HepG2 (cell line): ENCODE results near the gene NUTF2. TPM values are rescaled to one million over a fixed set of nuclear protein-coding genes. Genes with fewer than 3 reads are reported as not detected.

Experiments
- AGO2 ChIP-seq: fragments of 200-400 bp; formaldehyde crosslinking; optimal IDR thresholded peaks from 2 replicates; pipeline ENCODE3; 2017; ENCODE audit warnings: mild to moderate bottlenecking, low read depth, low read length, moderate library complexity
- ARID4A ChIP-seq: sonication (generic); formaldehyde crosslinking; IDR thresholded peaks from 2 replicates; pipeline ENCODE4 v1.5.0; 2020; ENCODE audit warnings: mild to moderate bottlenecking, missing genetic modification reagents, borderline replicate concordance
- CTCF ChIP-seq: sonication (generic); formaldehyde crosslinking; IDR thresholded peaks from 2 replicates; pipeline ENCODE4 v1.5.0; 2020; ENCODE audit warnings: mild to moderate bottlenecking, missing genetic modification reagents, moderate library complexity
- FOSL2 ChIP-seq: sonication (generic); formaldehyde crosslinking; IDR thresholded peaks from 2 replicates; pipeline ENCODE4 v1.4.0; 2020; ENCODE audit warnings: missing genetic modification reagents
- GATA4 ChIP-seq: sonication (generic); IDR thresholded peaks from 2 replicates; pipeline ENCODE4 v1.6.1; 2016; ENCODE audit warnings: antibody characterized with exemption, low read depth, borderline replicate concordance
- IKZF5 ChIP-seq: IDR thresholded peaks from 2 replicates; pipeline ENCODE4 v1.6.1; 2018; ENCODE audit warnings: missing genetic modification reagents, mild to moderate bottlenecking, missing compliant biosample characterization
- MYC ChIP-seq: sonication (generic); formaldehyde crosslinking; IDR thresholded peaks from 2 replicates; pipeline ENCODE4 v1.9.0; 2021; ENCODE audit warnings: missing genetic modification reagents, borderline replicate concordance
- NR0B2 ChIP-seq: sonication (generic); formaldehyde crosslinking; IDR thresholded peaks from 2 replicates; pipeline ENCODE4 v1.4.0; 2020; ENCODE audit warnings: mild to moderate bottlenecking, missing genetic modification reagents
- PHF21A ChIP-seq: sonication (generic); formaldehyde crosslinking; IDR thresholded peaks from 2 replicates; pipeline ENCODE4 v1.5.0; 2020; ENCODE audit warnings: mild to moderate bottlenecking, missing genetic modification reagents
- RAD21 ChIP-seq: fragments of 450-650 bp; formaldehyde crosslinking; IDR thresholded peaks from 2 replicates; pipeline ENCODE4 v1.5.0; 2020; ENCODE audit warnings: mild to moderate bottlenecking
- SALL1 ChIP-seq: sonication (generic); formaldehyde crosslinking; IDR thresholded peaks from 2 replicates; pipeline ENCODE4 v1.8.0; 2022; ENCODE audit warnings: mild to moderate bottlenecking, missing genetic modification reagents
- SMC3 ChIP-seq: IDR thresholded peaks from 2 replicates; pipeline ENCODE4 v1.6.1; 2011; ENCODE audit warnings: low read length, improper control_type of control experiment
- SOX13 ChIP-seq, 3 experiments: fragments of 450-650 bp in 1 of 3; sonication (generic) in 1 of 3; formaldehyde crosslinking in 1 of 3; IDR thresholded peaks in 2 of 3; conservative IDR thresholded peaks in 1 of 3; 2 replicates each; pipeline versions ENCODE4 v1.5.0 to v1.6.1; 2016 to 2020; ENCODE audit warnings: antibody characterized with exemption in 1 of 3, mild to moderate bottlenecking in 1 of 3, missing compliant biosample characterization in 1 of 3, missing genetic modification reagents in 1 of 3, moderate library complexity in 1 of 3
- SP1 ChIP-seq, 2 experiments: fragments of 450-650 bp in 1 of 2; sonication (generic) in 1 of 2; formaldehyde crosslinking in 1 of 2; IDR thresholded peaks; 2 replicates each; pipeline versions ENCODE4 v1.4.0 to v1.6.1; 2016 to 2020; ENCODE audit warnings: missing genetic modification reagents in 1 of 2
- TEAD3 ChIP-seq: optimal IDR thresholded peaks from 2 replicates; pipeline ENCODE3; 2016; ENCODE audit warnings: borderline replicate concordance
- ZBTB42 ChIP-seq: sonication (generic); formaldehyde crosslinking; IDR thresholded peaks from 2 replicates; pipeline ENCODE4 v1.5.0; 2020; ENCODE audit warnings: mild to moderate bottlenecking, missing genetic modification reagents
- ZNF331 ChIP-seq: sonication (generic); formaldehyde crosslinking; IDR thresholded peaks from 2 replicates; pipeline ENCODE4 v1.4.0; 2020; ENCODE audit warnings: missing genetic modification reagents
- ZNF644 ChIP-seq: IDR thresholded peaks from 2 replicates; pipeline ENCODE4 v1.6.1; 2016; ENCODE audit warnings: low read depth
- ZNF678 ChIP-seq: sonication (generic); formaldehyde crosslinking; IDR thresholded peaks from 2 replicates; pipeline ENCODE4 v1.4.0; 2020; ENCODE audit warnings: mild to moderate bottlenecking, missing genetic modification reagents
- polyA plus RNA-seq, 8 experiments: library from polyadenylated mRNA; depleted of rRNA in 3 of 8; stranded (reverse) in 7 of 8; unstranded in 1 of 8; fragments of >200 nt; fragmentation: Illumina TruSeq in 4 of 8; extraction: Trizol in 4 of 8; gene quantifications; 2 replicates each; pipeline versions ENCODE4 v1.2.1 to v1.2.3, GENCODE V29; 2011 to 2016; ENCODE audit warnings: low read depth in 4 of 8, missing spikeins in 1 of 8, mixed read lengths in 1 of 8; ENCODE audit not compliant: insufficient read depth in 1 of 8
- total RNA-seq, 5 experiments: library from RNA; depleted of rRNA; stranded (reverse); fragments of >200 nt; fragmentation: Illumina TruSeq; extraction: Trizol; gene quantifications; 2 replicates each; pipeline ENCODE4 v1.2.3, GENCODE V29; 2016; ENCODE audit warnings: low read depth in 1 of 5
- TF ChIP-seq, protein P1 (sequence below): sonication (generic); formaldehyde crosslinking; IDR thresholded peaks from 2 replicates; pipeline ENCODE4 v1.5.1; 2020; ENCODE audit warnings: missing genetic modification reagents, mild to moderate bottlenecking, borderline replicate concordance

The NUTF2 gene
- total and polyA plus RNA-seq, 2 of the 13 experiments (the other 11 are each of a cell fraction or from before 2014, with no cell fraction given), result 168 to 214 TPM

- TF ChIP-seq ARID4A (peak; percentile 40; the same call in 1 of the 2 replicates), FOSL2 (CRISPR knock-in tag) (0 out of 2 replicates have a peak, but pooled peaks have one; percentile 12), SALL1 (CRISPR knock-in tag) (peak; percentile 55), ZBTB42 (0 out of 2 replicates have a peak, but pooled peaks have one; percentile 23), AGO2 (no peak), SMC3 (peak; percentile 93), ZNF331 (CRISPR knock-in tag) (0 out of 2 replicates have a peak, but pooled peaks have one; percentile 31), MYC (CRISPR knock-in tag) (peak; percentile 89), TEAD3 (CRISPR knock-in tag) (peak; percentile 37), ZNF644 (peak; percentile 92), IKZF5 (CRISPR knock-in tag) (peak; percentile 25; the same call in 1 of the 2 replicates), RAD21 (CRISPR knock-in tag) (peak; percentile 91), CTCF (peak; percentile 84), PHF21A (no peak), SOX13 (IDR thresholded peaks at IDR 0.05) (no peak), SOX13 (CRISPR knock-in tag; conservative IDR thresholded peaks at IDR 0.05 in 1 of 2, IDR thresholded peaks at IDR 0.05 in 1 of 2) (no peak), NR0B2 (0 out of 2 replicates have a peak, but pooled peaks have one; percentile 40), GATA4 (no peak), SP1 (IDR thresholded peaks at IDR 0.05) (no peak), SP1 (CRISPR knock-in tag; IDR thresholded peaks at IDR 0.05) (0 out of 2 replicates have a peak, but pooled peaks have one; percentile 15), ZNF678 (CRISPR knock-in tag) (no peak)
- TF ChIP-seq, protein P1, sequence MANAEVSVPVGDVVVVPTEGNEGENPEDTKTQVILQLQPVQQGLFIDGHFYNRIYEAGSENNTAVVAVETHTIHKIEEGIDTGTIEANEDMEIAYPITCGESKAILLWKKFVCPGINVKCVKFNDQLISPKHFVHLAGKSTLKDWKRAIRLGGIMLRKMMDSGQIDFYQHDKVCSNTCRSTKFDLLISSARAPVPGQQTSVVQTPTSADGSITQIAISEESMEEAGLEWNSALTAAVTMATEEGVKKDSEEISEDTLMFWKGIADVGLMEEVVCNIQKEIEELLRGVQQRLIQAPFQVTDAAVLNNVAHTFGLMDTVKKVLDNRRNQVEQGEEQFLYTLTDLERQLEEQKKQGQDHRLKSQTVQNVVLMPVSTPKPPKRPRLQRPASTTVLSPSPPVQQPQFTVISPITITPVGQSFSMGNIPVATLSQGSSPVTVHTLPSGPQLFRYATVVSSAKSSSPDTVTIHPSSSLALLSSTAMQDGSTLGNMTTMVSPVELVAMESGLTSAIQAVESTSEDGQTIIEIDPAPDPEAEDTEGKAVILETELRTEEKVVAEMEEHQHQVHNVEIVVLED (CRISPR knock-in tag), result peak; percentile 23; the same call in 1 of the 2 replicates
These were observed 18.6 kb downstream of the NUTF2 start (continued) for GRCh38 chr16:67865318-67865717.
